ENCODE data around the gene AHCYL2.
"Not testable (repeated sequence)": the region's sequence is repeated elsewhere in the genome, so short reads cannot be mapped to it uniquely, and the experiment has no call there.

AHCYL2 gene

GRCh38 chr7:129209067-129209926 is 15.5 kb upstream of the AHCYL2 start:
- DNase-seq, result no peak

GRCh38 chr7:129210256-129210988 is 14.4 kb upstream of the AHCYL2 start:
- peak; percentile 68 for DNase-seq

GRCh38 chr7:129210989-129211312 is 13.9 kb upstream of the AHCYL2 start:
- no peak for DNase-seq

DNA sequence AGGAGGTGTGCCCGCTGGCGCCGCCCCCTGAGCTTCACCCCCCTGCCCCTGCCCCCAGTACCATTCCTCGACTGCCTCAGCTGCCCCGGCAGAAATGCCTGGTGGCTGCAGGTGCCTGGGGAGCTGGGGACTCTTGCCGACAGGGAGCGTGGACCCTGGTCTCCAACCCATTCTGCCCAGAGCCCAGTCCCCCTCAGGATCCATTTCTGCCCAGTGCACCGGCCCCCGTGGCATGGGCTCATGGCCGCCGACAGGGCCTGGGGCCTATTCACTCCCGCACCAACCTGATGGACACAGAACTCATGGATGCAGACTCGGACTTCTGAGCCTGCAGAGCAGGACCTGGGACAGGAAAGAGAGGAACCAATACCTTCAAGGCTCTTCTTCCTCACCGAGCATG is 12.7 kb upstream of the AHCYL2 start:
- DNase-seq, result no peak

- DNase-seq, result no peak
These were observed 12.2 kb upstream of the AHCYL2 start for GRCh38 chr7:129212596-129212995.

GRCh38 chr7:129213828-129214227 is 11.0 kb upstream of the AHCYL2 start:
- DNase-seq, result no peak

GRCh38 chr7:129215691-129216090 is 9.1 kb upstream of the AHCYL2 start:
- not testable (repeated sequence) for DNase-seq

- not testable (repeated sequence) for DNase-seq
These were observed 8.6 kb upstream of the AHCYL2 start for GRCh38 chr7:129216101-129216715.

DNA sequence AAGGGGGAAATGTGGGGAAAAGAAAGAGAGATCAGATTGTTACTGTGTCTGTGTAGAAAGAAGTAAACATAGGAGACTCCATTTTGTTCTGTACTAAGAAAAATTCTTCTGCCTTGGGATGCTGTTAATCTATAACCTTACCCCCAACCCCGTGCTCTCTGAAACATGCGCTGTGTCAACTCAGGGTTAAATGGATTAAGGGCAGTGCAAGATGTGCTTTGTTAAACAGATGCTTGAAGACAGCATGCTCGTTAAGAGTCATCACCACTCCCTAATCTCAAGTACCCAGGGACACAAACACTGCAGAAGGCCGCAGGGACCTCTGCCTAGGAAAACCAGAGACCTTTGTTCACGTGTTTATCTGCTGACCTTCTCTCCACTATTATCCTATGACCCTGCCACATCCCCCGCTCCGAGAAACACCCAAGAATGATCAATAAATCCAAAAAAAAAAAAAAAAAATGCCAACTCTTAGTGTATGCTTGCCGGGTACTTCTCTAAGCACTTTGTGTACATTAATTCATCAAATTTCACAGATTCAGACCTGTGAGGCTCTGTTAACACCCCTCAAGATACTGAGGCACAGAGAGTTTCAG is 7.9 kb upstream of the AHCYL2 start:
- not testable (repeated sequence) for DNase-seq

DNA sequence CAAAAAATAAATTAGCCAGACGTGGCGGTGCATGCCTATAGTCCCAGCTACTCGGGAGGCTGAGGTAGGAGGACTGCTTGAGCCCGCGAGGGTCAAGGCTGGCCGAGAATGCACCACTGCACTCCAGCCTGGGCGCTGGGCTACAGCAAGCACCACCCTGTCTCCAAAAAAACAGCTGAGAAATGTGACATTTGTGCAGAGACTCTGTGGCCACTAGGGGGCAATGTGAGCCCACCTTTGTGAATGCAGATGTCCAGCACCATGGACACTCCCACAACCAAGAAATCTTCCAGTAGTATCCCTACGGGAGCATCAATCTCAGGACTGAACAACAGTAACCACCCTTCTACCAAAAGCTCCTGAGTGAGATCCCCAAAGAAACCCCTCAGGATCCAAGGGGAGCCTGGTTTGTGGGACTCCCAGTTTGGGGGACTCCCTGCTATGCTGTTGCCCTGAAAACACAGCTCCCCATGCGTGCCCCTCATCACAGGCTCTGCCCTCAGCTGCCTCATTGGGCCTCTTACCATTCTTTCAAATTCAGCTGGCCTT is 6.2 kb upstream of the AHCYL2 start:
- peak; percentile 86 for DNase-seq

GRCh38 chr7:129219166-129219565 is 5.7 kb upstream of the AHCYL2 start:
- not testable (repeated sequence) for DNase-seq

DNA sequence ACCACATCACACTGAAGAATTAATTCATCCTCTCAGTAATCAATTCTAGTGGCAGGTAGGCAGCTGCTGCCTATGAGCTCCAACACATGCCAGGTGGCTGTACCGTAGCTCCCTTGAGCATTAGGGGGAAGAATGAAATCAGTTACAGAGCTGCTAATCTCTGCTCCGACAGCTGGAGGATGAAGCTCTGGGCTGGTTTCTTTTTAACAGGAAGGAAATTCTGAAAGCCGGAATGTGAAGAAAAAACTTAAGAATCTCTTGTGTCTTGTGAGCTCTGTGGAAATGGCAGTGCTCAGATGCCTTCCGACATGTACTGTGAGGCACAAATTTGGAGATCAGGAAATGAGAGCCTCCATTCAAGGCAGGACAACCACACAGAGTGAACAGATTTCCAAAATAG is 2.8 kb upstream of the AHCYL2 start:
- peak; percentile 22 for DNase-seq

GRCh38 chr7:129225206-129225930 is 538 bp downstream of the AHCYL2 start:
- peak; percentile 63 for DNase-seq

DNA sequence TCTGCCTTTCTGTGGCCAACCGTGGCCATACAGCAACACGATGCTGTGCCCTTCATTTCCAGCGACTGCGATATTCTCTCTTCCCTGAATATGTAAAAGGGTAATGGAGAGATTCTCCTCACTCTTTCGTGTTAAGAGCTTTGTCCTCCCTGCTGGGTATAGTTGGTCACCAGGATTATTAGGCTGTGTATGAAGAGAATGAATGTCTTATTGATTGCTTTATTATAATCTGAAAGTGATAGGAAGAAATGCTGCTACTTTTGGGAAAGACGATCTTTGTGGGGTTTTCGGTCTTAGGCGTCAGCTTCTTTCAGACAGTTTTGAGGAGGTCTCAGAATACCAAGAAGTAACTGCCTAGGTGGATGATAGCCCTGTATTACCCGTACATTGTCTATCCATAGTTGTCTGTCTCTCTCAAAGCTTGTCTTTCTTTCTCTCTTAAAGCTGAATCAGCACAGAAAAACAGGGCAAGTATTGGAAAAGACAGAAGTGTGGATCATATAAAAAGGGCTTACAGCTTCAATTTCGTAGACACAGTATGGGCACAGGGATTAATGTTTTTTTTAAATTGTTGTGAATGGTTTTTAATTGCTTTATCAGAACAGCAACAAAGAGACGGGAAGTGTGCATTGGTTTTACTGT is 1.2 kb downstream of the AHCYL2 start:
- DNase-seq, result no peak

DNA sequence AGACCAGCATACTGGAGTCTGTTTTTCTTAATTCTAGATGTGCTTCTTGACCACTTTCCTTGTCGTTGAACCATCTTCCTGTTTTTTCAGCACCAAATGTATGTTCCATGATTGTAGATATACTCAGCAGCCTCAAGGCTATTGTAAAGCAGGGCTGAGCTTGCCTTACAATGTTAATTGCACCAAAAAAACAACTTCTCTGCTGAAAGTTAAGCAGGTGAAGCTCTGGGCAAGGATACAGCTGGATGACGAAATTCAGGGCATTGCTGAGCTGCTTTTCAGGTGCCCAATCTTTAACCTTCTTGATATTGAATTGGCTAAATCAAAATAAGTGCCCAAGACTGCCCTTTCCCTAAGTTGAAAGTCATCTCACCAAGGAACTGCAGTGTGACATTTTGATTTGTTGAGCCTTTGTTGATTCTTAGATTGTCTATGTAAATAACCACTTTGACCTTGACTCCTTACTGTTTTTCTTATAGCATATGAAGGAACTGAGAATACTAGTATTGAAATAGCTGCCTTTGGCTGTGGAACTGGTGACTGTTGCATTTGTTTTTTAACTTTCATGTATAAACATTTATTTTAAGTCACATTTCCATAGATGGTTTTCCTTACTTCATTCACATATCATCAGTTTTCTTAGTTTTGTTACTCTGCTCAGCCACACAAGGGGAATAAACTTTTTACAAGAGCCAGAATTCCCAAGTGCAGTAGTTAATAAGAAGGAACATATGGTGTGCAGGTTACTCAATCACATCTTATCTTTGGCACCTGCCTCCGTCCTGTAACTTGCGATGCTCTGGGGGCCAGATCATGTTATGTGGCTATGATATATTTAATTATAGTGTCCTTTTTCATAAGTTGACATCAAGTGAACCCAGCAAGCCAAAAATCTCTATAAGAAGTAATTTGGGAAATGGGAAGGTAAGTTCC is 3.1 kb downstream of the AHCYL2 start:
- no peak for DNase-seq

- DNase-seq, result no peak
These were observed 3.8 kb downstream of the AHCYL2 start for GRCh38 chr7:129228633-129229032.

DNA sequence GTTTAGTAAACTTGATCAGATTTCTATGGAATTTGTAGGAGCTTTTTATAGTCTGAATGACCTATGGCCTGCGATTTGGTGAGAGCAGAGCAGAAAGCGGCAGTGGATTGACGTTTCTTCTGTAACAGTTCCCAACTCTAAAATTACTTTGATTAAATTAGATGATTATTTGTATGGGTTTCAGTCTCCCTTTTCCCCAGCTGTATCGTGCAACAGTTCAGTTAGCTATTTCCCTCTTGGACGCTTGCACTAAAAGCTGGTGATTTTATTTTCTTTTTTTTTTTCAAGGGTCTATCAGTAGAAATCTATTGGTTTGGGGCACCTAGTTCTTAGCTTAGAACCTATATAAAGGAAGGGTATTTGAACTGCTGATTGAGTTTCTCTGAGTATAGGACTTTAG is 6.8 kb downstream of the AHCYL2 start:
- DNase-seq, result no peak

DNA sequence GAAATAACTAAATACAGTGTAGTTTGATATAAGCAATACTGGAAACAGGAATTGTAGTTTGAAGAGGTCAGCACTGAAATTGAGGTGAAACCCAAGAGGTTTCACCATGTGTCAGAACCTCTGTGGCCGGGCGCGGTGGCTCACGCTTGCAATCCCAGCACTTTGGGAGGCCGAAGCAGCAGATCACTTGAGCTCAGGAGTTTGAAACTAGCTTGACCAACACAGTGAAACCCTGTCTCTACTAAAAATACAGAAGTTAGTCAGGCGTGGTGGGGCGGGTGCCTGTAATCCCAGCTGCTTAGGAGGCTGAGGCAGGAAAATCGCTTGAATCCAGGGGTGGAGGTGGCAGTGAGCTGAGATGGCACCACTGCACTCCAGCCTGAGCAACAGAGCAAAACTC is 13.7 kb downstream of the AHCYL2 start:
- DNase-seq, result no peak

- no peak for DNase-seq
These were observed 15.4 kb downstream of the AHCYL2 start for GRCh38 chr7:129240119-129240820.

DNA sequence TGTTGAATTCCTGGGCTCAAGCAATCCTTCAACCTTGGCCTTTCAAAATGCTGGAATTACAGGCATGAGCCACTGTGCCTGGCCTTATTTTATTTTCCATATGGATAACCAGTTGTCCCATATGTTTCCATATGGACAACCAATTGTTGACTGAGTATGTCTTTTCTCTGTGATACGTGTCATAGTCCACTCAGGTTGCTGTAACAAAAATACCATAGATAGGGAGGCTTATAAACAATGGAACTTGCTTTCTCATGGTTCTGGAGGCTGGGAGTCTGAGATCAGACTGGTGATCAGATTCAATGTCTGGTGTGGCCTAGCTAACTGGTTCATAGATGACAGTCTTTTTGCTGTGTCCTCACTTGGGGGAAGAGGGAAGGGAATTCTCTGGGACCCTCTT is 19.4 kb downstream of the AHCYL2 start:
- no peak for DNase-seq

Measured in CD4-positive, alpha-beta T cell treated with Interleukin-6 for 4 hours (primary cell).